Left lobe of liver (tissue), 2 donors: ENCODE data around the gene ZNF837. TPM values are rescaled to one million over a fixed set of nuclear protein-coding genes. Genes with fewer than 3 reads are reported as not detected.
"Not testable (repeated sequence)": the region's sequence is repeated elsewhere in the genome, so short reads cannot be mapped to it uniquely, and the experiment has no call there.

Experiments
- ATAC-seq: fragments of 200-7000 bp; cut with Tn5 transposase; one replicate; pipeline ENCODE4 v1.9.1; 2020; ENCODE audit warnings: mild to moderate bottlenecking, moderate library complexity
- DNase-seq: peaks from one replicate; pipeline ENCODE4 v3.0.0-alpha.2; 2020; ENCODE audit warnings: low spot score
- total RNA-seq: library from RNA; stranded (reverse); gene quantifications from one replicate; pipeline ENCODE4 v1.2.1, GENCODE V29; 2021
- donor health status: DM: no; HTN: no; CAD: no; lungs with moderate emphysema.
- donor health status: DM: no; HTN: yes; CAD: no.

ZNF837 gene
- 2.9 TPM for total RNA-seq

DNA sequence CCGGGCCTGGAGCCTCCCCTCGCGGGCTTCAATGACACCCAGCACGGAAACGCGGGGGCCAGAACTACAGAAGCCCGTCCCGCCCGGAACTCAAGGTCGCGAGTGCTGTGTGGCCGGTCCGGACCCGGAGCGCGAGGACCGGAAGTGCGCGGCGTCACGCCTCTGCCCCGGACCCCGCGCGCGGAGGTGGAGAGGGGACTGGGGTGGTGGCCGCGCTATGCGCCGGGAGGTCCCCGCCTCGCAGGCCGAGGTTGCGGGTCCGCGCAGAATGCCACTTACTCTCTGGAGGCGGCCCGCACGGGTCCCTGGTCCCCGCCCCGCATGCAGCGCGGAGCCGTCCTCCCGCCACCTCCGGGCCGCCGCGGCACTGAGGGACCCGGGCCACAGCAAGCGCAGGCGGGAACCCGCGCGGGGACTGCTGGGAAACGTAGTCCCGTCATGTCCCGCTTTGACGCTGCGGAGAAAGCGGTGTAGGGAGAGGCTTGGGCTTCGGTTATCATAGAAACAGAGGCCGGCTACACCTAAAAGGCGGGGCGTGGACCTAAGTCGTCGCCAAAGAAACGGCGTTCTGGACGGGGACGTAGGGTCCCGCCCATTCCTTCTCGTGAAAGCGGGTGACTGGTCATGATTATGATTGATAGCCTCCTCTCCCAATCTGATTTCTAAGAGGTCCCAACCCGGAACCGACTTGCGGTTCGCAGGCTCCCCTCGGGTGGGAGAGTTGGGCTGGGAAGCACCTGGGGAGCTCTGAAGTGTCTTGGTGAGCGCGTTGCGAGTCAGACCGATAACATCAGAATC lies at the start of gene ZNF837:
Gene ZNF837 (minus strand): TSS at position 369 of the 798 bp plus-strand sequence. CDS start 11,698 bp downstream, outside the sequence.
- DNase-seq (peak; percentile 99), ATAC-seq (peak; percentile 91)

GRCh38 chr19:58429745-58430144 lies 48.9 kb upstream of the ZNF837 start:
- no peak for ATAC-seq
- no peak for DNase-seq

DNA sequence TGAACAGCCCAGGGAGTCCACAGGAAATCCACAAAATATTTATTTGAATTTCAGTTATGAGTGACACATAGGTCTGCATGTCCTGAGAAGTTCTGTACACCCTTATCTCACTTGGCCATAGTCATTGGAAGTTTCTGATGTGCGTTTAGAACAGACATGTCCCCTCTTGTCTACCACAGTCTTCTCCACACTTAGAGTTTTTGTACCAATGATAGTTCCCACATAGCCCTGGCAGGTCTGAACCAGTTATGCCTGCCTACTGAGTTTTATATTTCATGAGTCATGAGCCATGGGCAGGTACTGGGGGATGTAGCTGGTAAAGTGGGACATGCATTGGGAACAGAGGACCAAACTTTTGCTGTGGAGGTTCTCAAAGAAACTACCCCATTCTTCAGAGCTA lies 47.8 kb upstream of the ZNF837 start:
- ATAC-seq, result no peak
- DNase-seq, result no peak

GRCh38 chr19:58417071-58417470 lies 36.2 kb upstream of the ZNF837 start:
- DNase-seq, result no peak
- no peak for ATAC-seq

GRCh38 chr19:58416604-58417003 lies 35.8 kb upstream of the ZNF837 start:
- no peak for DNase-seq
- ATAC-seq, result no peak

- no peak for DNase-seq
- ATAC-seq, result peak; percentile 32
These were observed 28.4 kb upstream of the ZNF837 start for GRCh38 chr19:58409010-58409790.

- DNase-seq (peak; percentile 97), ATAC-seq (peak; percentile 97)
These were observed 27.6 kb upstream of the ZNF837 start, which contains the start of gene ZNF584 for GRCh38 chr19:58408152-58409009. Gene ZNF584, plus strand, starts transcription at chr19:58408649. Its CDS starts 499 bp downstream, at chr19:58409148.

- no peak for DNase-seq
- no peak for ATAC-seq
These were observed 26.9 kb upstream of the ZNF837 start for GRCh38 chr19:58407658-58408151.

GRCh38 chr19:58406818-58407657 lies 26.2 kb upstream of the ZNF837 start:
- no peak for DNase-seq
- ATAC-seq, result no peak

DNA sequence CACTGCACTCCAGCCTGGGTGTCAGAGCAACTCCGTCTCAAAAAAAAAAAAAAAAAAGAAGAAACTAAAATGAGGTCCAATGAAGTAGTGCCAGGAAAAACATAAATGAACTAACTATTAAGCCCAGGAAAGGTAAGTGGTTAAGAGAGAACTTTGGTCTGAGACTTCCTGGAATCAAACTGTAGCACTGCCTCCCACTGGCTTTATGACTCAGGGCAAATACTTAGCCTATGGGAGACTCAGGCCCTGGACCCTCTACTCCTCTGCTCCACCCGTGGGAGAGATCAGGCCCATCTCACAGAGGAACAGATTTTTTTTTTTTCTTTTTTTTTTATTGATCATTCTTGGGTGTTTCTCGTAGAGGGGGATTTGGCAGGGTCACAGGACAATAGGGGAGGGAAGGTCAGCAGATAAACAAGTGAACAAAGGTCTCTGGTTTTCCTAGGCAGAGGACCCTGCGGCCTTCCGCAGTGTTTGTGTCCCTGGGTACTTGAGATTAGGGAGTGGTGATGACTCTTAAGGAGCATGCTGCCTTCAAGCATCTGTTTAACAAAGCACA lies 23.2 kb upstream of the ZNF837 start:
- ATAC-seq, DNase-seq: not testable (repeated sequence)

DNA sequence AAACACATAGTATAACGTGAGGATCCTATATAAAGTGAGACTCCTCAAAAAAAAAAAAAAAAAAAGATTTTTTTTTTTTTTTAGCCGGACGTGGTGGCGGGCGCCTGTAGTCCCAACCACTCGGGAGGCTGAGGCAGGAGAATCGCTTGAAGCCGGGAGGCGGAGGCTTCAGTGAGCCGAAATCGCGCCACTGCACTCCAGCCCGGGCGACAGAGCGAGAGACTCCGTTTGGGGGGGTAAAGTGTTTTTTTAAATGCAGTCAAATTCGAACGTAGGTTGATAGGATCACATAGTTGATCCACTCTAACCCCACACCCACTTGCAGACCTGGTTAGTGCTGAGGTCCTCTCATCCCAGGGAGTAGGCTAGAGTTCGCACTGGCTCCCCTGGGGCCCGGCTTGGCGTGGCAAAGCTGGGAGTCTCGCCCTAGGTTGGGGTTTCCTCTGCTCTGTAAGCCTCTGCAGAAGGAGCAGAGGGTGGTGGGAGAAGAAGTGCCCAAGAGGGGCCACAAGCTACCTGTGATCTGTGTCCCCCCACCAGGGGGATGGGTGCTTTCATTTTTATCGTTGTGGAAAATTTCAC lies 21.1 kb upstream of the ZNF837 start:
- ATAC-seq (no peak), DNase-seq (no peak)

- peak; percentile 97 for ATAC-seq
- DNase-seq, result peak; percentile 99
These were observed 20.3 kb upstream of the ZNF837 start for GRCh38 chr19:58400916-58401839.

GRCh38 chr19:58400316-58400915 lies 19.6 kb upstream of the ZNF837 start:
- ATAC-seq, result no peak
- no peak for DNase-seq

DNA sequence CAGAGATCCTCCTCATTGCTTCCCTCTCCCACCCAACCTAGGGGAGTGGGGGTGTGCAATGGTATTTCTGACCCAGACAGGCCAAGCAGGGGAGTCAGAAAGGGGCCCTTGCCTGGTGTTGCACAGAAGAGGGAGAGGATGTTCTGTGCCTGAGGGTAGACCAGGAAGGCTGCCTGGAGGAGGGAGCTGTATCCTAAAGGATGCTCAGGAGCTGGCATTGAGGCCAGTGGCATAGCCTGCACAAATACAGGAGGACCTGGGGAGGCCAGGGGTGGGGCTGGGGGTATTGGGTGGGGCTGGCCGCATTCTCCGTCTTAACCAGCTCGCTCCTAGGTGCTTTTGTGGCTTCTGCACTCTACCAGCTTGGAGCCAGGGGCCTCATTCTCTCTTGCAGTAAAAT lies 19.1 kb upstream of the ZNF837 start:
- no peak for ATAC-seq
- no peak for DNase-seq

DNA sequence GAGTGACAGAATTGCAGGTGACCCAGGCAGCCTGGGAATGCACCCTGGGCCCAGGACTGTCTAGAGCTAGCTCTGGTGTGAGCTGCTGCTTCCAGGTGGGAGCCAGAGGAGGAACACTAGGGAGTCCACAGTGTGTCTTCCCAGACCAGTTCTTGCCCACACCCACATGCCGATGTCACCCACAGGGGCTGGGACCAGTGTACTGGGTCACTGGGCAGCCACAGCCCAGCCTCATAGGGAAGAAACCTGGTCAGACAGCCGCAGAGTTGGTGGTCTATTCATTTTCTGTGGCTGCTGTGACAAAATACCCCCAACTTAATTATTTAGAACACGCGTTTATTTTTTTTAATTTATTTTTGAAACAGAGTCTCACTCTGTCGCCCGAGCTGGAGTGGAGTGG lies 17.7 kb upstream of the ZNF837 start:
- no peak for DNase-seq

DNA sequence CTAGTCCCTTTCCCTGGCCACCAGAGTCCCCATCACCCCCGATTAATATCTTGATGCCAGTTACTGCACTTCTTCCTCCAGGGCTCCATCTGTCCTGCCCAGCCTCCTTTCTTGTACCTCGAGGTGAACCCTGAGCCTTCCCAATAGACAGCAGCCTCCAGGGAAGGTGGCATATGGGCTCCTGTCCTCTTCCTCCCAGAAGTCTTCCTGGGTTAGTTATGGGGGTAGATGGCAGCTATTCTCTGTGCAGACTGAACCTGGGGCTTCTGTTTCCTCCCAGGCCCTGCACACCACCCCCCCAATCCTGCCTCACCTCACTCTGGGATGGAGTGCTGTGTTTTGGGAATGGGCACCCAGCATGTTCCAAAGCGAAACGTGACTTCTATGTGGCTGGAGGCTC lies 17.3 kb upstream of the ZNF837 start:
- no peak for DNase-seq

More for the DNA sequence above, 17.7 kb upstream of the ZNF837 start:
- ATAC-seq, result no peak

GRCh38 chr19:58397533-58398037 lies 16.8 kb upstream of the ZNF837 start:
- DNase-seq (no peak), ATAC-seq (no peak)

More for the DNA sequence above, 17.3 kb upstream of the ZNF837 start:
- no peak for ATAC-seq
